Stimulated activated CD4-positive, alpha-beta T cell treated with anti-CD3 and anti-CD28 coated beads, Interleukin-4, amount 100 ng/mL, for 24 hours (primary cell): Measurements from ENCODE around the gene PA2G4.
A peak's percentile ranks its signal among the peaks of the same experiment; 100 is the strongest.
"Not testable (repeated sequence)": the region's sequence is repeated elsewhere in the genome, so short reads cannot be mapped to it uniquely, and the experiment has no call there.

ENCODE experiments used
- DNase-seq: peaks from one replicate; pipeline ENCODE4 v3.0.0-alpha.2; 2020

Gene PA2G4

DNA sequence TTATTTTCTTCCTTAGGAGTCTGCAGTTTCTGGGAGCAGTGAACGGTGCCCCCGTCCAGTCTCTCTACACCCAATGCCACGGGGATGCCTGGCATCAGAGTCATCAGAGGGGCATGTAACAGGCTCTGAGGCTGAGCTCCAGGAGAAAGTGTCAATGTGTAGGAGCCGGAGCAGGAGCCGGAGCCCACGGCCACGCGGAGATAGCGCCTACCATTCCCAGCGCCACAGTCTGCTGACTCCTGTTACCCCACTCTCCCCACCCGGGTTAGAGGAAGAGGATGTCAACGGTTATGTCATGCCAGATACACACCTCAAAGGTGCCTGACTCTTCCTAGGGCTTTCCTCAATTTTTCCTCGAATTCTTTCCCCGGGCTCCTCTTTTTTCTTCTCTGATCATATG is 3.3 kb upstream of the PA2G4 start:
- no peak for DNase-seq

DNA sequence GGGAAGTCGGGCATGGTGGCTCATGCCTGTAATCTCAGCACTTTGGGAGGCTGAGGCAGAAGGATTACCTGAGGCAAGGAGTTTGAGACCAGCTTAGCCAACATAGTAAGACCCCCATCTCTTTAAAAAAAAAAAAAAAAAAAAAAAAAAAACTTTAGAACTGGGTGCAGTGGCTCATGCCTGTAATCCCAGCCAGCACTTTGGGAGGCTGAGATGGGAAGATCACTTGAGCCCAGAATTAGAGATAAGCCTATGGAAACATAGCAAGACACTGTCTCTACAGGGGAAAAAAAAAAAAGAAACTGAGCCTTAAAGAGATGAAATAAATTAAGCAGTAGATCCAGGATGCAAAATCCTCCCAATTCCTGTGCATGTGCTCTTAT is 1.7 kb upstream of the PA2G4 start:
- no peak for DNase-seq

DNA sequence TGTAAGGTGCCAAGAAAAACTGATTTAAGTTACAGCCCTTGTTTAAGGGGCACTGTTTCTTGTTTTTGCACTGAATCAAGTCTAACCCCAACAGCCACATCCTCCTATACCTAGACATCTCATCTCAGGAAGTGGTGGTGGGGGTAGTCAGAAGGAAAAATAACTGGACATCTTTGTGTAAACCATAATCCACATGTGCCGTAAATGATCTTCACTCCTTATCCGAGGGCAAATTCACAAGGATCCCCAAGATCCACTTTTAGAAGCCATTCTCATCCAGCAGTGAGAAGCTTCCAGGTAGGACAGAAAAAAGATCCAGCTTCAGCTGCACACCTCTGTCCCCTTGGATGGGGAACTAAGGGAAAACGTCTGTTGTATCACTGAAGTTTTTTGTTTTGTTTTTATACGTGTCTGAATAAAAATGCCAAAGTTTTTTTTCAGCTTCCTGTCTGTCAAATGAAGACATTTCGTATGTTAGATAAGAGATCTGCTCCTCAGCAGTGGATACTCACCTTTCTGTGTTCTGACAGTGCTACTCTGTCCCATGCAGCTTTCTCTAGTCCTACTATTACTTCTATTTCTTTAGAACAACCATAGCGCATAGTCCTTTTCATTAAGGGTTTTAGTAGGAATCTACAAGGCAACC is 1.2 kb upstream of the PA2G4 start:
- no peak for DNase-seq

DNA sequence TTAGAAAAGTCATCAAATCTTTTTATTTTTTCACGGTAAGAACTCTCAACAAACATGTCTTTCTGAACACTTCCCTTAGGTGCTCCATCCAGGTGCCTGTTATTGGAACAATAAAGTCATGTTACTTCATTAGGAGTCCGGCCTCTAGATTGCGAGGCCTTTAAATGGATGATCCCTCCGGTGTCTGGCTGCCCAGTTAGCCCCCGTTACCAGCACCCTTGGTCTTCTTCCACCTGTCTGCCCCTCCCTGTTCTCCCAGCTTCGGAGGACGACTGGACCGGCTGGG is 593 bp upstream of the PA2G4 start:
- no peak for DNase-seq

DNA sequence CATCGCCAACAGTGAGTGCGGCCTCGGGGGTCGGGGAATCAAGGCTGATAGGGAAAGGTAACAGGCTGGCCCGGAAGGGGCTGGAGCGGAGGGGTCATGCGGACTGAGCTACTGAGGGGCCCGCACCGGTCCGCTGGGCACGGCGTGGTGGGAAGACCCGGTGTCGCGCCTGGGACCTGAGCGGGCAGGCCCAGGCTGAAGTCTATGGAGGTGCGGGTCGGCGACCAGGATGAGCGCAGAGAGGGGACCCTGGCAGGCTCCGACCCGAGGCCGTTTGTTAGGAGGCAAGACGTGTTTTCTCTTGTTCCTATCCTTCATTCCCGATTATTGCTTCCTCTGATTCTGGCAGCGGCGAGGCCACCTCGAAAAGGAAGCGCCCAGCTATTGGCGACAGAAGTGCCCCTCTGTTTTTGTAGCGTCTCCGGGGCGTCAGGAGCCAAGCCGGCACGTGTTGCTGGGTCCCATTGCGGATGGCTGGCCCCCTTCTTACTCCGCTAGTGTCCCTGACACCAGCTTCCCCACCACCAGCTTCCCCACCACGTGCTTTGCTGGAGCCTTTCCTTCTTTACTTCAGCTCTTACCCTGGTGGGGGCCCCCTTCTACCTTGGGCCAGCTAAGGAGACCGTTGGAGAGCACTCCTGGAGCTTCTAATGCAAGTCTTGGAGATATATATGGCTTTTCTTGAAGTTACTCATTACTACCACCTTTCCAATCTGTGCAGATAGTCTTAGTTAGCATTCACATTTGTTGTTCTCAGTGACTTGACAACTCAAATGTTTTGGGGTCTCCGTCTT is 653 bp downstream of the PA2G4 start:
- DNase-seq = peak; percentile 33

DNA sequence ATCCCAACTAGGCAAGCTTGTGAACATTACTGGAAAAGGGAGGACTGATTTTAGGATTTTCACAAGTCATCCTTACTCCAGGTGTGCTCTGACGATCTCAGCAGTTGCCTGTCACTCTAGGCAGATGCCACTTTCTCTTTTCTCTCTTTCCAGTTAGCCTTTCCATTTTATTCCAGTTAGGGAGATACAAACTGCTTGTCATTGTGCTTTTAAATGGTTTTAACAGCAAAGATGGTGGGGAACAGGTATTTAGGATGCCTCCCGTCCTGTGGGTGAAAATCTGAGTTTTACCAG is 1.2 kb downstream of the PA2G4 start:
- no peak for DNase-seq

DNA sequence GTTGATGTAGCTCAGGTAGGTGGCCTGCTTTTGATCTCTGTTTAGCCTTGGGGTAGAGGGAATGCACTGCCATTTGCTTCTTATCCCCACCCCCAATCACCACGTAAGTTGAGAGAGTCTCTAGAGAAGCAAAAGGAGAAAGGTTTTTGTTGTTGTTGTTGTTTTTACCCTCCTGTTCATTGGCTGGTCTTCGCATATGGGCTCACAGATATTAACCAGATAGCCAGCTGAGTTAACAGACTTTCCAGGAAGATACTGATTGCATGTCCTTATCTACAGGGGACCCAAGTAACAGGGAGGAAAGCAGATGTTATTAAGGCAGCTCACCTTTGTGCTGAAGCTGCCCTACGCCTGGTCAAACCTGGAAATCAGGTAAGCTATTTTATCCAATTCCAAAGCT is 2.9 kb downstream of the PA2G4 start:
- DNase-seq = no peak

DNA sequence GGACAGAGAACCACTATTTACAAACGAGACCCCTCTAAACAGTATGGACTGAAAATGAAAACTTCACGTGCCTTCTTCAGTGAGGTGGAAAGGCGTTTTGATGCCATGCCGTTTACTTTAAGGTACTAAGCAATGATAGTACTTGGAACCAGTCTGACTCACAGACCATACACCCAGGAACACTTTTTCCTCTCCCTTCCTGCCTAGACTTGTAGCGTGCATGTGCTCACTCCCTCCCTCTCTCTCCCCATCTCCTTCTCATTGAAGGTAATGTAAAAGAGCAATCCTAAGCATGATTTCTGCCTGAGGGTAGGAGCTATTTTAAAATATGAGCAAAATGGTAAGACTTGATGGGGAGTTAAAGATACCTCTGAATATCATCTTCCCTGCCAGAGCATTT is 6.2 kb downstream of the PA2G4 start:
- no peak for DNase-seq

DNA sequence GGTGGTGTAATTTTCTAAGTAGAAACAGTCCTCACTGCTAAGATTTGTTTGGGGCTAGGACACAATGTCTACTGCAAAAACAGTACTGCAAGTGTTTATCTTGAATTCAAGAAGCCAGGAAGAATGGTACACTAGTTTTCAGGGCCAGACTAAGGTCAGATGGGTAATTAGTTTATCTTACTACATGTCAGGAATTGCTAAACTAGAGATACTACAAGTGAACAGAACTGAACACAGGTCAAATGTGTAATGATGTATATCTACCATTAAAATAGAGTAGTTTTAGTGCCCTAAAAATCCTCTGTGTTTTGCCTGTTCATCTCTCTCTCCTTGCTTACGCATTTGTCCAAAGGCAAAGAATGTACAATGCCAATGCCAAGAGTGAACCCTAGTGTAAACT is 9.7 kb downstream of the PA2G4 start:
- no peak for DNase-seq

DNA sequence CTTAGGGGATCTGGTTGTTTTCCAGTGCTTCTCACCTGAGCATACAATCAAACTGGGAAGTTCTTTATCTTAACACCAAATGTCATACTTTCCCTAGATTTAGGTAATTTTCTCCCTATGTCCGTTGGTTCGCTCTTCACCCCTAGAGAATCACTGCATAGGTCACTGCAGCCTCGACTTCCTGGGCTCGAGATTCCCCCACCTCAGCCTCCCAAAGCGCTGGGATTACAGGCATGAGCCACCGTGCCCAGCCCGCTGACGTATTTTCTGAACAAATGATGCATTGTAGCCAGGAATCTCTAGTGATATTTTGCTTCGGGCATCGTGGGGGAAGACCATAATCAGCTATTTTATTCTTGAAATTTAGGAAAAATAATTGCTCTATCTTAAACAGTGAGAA is 11.0 kb downstream of the PA2G4 start:
- no peak for DNase-seq

DNA sequence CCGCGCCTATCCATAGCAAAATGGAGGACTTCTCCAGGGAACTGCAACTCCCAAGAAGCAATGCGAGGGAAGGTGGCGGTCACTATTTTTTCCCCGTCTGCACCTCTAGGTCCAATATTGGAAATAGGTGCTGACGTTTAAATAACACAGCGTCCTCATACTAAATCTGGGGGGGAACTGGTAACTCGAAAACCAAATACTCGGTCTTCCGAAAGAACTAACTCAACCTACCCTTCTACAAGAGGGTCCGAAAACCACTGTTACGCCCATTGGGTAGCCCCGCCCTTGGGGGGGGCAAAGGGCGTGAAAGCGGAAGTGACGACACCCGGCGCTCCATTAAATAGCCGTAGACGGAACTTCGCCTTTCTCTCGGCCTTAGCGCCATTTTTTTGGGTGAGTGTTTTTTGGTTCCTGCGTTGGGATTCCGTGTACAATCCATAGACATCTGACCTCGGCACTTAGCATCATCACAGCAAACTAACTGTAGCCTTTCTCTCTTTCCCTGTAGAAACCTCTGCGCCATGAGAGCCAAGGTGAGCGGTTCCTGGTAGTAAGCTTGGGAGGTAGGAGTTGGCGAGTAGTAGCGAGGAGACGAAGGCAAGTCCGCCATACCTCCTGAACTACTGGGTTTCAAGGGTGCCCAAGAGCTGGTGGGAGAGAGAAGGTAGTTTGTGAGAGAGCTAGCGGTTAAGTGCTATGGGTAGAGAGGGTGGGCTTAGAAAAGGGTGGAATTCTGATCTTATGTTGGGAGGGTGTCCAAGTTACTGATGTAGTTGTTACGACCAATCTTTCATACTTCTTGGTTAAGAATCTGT is 12.1 kb downstream of the PA2G4 start, which contains the start of gene RPL41:
TSS of gene RPL41 (plus strand) at position 367 of the 815 bp plus-strand sequence.
- DNase-seq = peak; percentile 94

DNA sequence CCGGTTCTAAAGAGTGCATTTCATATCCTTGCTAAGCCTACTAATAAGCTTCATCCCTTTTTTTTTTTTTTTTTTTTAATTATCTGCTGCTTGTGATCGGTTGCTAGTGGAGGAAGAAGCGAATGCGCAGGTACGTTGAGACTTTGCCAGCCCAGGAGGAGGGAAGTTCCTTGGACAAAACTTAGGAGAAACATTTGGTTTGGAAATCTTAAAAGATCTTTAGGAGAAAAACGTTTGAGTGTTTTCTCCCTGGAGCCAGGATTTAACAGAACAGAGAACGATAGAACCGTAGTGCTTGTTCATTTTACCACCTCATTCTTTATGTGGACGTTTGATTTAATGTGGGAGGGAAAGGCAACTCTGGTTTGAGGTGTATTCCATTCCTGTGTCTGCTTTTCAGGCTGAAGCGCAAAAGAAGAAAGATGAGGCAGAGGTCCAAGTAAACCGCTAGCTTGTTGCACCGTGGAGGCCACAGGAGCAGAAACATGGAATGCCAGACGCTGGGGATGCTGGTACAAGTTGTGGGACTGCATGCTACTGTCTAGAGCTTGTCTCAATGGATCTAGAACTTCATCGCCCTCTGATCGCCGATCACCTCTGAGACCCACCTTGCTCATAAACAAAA is 12.8 kb downstream of the PA2G4 start:
- DNase-seq = not testable (repeated sequence)

DNA sequence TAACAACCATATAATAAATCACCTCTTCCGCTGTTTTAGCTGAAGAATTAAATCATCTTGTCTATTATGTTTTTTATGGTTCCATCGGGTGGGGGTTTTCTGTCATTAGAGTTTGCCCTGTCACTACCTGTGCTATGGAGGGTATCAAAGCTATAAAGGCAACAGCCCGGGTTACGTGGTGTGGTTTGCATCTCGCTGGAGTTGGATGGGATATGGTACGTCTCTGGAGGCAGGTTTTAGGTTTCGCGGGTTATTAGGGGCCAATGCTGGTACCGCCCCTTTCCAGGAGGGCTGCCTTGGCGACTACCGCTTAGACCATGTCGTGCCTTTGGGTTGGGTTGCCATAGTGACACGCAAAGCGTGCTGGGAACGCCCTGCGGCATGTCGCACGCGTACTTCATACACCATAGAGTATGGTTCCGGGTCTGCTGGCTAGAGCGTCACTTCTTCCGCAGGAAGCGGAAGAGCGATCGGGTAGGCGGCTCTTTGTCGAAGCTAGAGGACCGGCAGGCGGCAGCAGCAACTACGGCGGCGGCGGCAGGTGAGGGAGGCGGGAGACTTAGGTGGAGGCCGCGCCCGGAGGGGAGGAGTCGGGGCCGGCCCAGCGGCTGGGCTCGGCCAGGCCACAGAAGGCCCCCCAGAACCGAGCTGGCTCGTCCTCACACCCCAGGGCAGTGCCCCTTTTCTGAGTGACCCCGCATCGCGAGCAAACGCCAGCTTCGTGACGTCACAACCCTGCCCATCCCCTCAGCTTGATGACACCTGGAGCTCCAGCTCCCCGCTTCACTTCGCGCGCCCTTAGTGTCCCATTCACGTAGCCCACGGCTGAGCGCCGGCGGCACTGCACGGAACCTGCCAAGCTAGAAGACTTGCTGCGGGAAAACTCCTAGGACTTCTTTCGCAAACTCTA is 13.7 kb downstream of the PA2G4 start, which contains the start of gene ZC3H10:
TSS of gene ZC3H10 (plus strand) at position 489 of the 910 bp plus-strand sequence. CDS start 2,297 bp downstream, outside the sequence.
- peak; percentile 99 for DNase-seq

DNA sequence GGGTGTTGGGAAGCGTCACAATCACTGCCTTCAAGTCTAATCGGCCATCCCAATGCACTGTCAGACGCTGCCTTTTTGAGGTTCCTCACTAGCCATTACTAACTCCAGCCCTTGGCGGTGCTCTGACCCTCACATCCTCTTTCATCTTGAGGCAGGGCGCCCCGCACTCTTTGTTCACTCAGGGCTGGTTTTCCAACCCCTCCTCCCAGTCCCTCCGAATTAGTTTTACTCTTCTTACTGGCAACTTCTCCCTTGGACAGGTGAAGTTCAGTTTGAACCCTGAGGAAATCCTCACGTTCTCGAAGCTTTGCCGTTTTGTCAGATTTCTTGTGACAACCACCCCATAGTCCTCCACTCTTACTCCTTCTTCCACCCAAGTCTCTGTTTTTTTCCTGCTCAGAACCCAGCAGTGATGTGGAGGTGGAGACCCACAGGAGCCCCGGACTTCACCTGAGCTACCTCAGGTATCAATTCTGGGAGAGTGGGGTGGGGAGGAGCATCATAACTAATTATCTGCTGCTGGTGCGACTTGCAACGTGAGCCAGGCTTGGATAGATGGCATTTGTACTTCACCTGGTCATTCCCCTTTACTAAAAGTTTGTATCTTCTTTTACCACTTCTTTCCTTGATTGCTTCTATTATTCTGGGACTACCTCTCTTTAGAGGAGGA is 14.5 kb downstream of the PA2G4 start:
- no peak for DNase-seq

DNA sequence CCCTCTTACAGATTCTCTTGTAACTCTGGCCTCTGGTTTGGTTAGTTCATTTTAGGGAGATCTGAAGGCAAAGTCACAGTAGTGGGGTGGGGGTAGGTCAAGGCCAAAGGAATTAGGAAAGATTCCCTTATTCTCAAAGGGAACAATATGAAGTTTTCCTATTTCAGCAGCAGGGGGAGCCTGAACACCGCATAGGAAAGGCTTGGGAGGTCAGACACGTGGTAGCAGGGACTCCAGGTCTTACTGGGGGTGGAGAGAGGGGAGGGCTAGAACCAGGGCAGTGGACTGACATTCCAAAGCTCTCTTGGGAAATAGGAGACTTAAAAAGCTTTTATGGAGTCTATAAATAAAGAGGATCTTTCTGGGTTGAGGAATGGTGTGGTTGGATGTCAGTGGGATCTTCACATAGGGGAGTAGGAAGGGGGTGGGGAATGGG is 15.0 kb downstream of the PA2G4 start:
- peak; percentile 74 for DNase-seq

DNA sequence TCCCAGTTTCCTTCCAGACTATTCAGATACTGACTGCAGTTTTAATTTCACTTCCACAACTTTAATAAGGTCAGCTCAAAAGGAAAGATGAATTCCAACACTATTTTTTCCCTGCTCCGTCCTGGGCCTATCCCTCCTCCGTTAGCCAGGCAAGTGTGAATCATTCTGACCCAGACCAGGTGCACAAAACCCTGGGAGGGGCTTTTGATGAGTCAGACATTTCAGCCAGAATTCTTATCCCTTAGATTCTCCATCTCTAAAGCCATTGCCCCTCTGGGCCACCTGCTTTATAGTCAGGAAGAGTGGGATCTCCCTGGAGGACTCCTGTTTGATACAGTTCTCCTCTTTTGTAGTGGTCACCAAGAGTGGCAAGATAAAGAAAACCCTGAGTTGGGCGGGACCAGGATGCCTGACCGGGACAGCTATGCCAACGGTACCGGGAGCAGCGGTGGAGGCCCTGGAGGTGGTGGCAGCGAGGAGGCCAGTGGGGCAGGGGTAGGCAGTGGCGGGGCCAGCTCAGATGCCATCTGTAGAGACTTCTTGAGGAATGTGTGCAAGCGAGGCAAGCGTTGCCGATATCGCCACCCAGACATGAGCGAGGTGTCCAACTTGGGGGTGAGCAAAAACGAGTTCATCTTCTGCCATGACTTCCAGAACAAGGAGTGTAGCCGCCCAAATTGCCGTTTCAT is 15.9 kb downstream of the PA2G4 start:
- no peak for DNase-seq

DNA sequence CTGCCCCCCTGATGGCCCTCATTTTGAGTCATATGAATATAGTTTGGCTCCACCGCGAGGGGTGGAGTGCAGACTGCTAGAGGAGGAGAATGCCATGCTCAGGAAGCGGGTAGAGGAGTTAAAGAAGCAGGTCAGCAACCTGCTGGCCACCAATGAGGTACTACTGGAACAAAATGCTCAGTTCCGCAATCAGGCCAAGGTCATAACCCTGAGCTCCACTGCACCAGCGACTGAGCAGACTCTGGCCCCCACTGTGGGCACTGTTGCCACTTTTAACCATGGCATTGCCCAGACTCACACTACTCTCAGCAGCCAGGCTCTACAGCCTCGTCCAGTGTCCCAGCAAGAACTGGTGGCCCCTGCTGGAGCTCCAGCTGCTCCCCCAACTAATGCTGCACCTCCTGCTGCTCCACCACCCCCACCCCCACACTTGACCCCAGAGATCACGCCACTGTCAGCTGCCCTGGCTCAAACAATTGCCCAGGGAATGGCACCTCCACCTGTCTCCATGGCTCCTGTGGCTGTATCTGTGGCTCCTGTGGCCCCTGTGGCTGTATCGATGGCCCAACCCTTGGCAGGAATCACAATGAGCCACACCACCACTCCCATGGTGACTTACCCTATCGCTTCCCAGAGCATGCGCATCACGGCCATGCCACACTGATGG is 17.0 kb downstream of the PA2G4 start:
- no peak for DNase-seq

DNA sequence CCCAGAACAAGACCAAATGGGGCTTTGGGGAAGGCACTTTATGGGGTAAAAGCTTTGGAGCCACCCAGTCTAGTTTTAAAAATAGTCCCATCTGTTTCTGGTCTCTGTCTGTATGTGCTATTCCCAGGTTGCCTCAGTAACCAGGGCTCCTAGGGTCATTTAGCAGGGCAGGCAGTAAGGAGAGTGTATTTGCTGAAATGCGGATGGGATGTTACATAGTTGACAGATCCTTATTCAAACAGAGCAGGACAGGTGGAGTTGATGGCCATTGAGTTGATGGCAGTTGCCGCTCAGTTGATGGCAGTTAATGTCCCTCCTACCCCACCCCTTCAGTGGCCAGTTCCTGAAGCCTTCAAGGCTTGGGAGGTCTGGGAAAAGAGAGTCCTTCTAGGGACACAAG is 18.3 kb downstream of the PA2G4 start:
- no peak for DNase-seq

DNA sequence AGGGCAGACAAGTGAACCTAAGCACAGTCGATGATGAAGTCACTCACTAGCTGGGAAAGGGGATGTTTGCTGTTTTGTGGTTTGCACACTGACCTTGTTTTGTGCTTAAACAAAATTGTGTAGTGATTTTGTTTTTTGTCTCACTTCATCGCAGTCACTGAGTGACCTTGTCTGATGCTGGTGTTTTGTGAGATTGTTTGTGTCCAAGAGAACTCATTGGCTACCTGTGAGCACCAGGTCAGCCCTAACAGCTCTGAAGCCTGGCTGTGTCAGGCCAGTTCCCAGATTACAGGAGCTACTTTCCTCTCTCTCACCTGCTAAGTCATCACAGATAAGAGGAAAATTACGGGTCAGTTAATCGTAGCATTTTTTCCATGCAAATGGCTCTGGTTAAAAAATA is 19.8 kb downstream of the PA2G4 start:
- DNase-seq = no peak

DNA sequence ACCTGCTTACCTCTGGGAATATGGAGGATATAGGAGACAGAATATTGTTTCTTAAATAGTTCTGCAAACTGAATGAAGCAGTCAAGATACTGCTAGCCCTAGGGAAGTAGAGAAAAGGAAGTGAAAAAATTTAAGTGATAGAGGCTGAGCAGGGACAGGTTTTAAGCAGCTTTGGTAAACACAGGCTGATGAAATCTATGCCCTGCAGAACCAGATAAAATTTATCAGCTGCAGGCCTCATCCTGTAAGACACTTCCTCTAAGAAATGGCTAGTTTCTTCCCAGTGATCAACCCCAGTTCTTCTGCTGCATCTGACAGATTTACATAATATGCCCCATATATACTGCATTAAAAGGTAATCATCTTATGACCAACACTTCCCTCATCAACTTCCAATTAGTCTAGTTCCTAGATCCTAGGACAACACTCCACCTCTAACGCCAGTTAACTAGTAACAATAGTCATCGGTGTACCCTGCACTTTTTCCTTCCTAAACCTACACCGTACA is 22.4 kb downstream of the PA2G4 start:
- DNase-seq = no peak
